ENCODE results near the gene GAS6. TPM values are rescaled to one million over a fixed set of nuclear protein-coding genes. Genes with fewer than 3 reads are reported as not detected.

Gene GAS6
- polyA plus RNA-seq, 1 donor from 2014 or later: 52.4 TPM

GRCh38 chr13:113792236-113792770 lies 71.6 kb downstream of the GAS6 start:
- H2AFZ ChIP-seq (ENCODE audit: low read depth, low read length): no peak overlapping the region
- no peak overlapping the region for H3K9ac ChIP-seq (ENCODE audit: low read length)
- no peaks in the 10 kb centered on the region for H4K20me1 ChIP-seq (ENCODE audit: insufficient read depth)
- TF ChIP-seq MXI1 (conservative IDR thresholded peaks at IDR 0.05; ENCODE audit: poor library complexity, severe bottlenecking) (no peak), TAF1 (IDR thresholded peaks at IDR 0.05; ENCODE audit: low read depth) (no peak), EP300 (conservative IDR thresholded peaks at IDR 0.05; ENCODE audit: poor library complexity, severe bottlenecking) (no peak), POLR2AphosphoS5 (IDR thresholded peaks at IDR 0.05) (no peak), RAD21 (conservative IDR thresholded peaks at IDR 0.05) (no peak), SMC3 (conservative IDR thresholded peaks at IDR 0.05; ENCODE audit: poor library complexity) (no peak), CTCF (IDR thresholded peaks at IDR 0.05; ENCODE audit: poor library complexity, severe bottlenecking) (no peak), EZH2 (IDR thresholded peaks at IDR 0.05; ENCODE audit: borderline replicate concordance, insufficient read depth, low read length, poor library complexity, severe bottlenecking) (no peak)
- no peaks in the 10 kb centered on the region for H3K79me2 ChIP-seq (replicated peaks; ENCODE audit: insufficient read depth, low read length)
- H3K36me3 ChIP-seq (ENCODE audit: insufficient read depth, low read length): no peaks in the 10 kb centered on the region
- H3K27me3 ChIP-seq (ENCODE audit: insufficient read depth, low read depth, low read length): no peaks in the 10 kb centered on the region
- H3F3A ChIP-seq (ENCODE audit: insufficient read depth, low read length, poor library complexity, severe bottlenecking): no peaks in the 10 kb centered on the region
- no peaks in the 10 kb centered on the region for H3K9me2 ChIP-seq (ENCODE audit: insufficient read depth, low read length)
- no peak overlapping the region for H3K27ac ChIP-seq (ENCODE audit: low read length)
- no peak overlapping the region for H3K4me3 ChIP-seq (ENCODE audit: low read length)
- H3K4me2 ChIP-seq (ENCODE audit: low read length): no peak overlapping the region
- no peaks in the 10 kb centered on the region for H3K9me3 ChIP-seq (ENCODE audit: low read length)

GRCh38 chr13:113791761-113792160 lies 72.1 kb downstream of the GAS6 start:
- Histone ChIP-seq H3K27ac (ENCODE audit: low read length) (no peak overlapping the region), H3K9me3 (ENCODE audit: low read length) (no peaks in the 10 kb centered on the region), H3K79me2 (replicated peaks; ENCODE audit: insufficient read depth, low read length) (no peaks in the 10 kb centered on the region), H3K27me3 (ENCODE audit: insufficient read depth, low read depth, low read length) (no peaks in the 10 kb centered on the region), H3K9me2 (ENCODE audit: insufficient read depth, low read length) (no peaks in the 10 kb centered on the region), H3K36me3 (ENCODE audit: insufficient read depth, low read length) (no peaks in the 10 kb centered on the region), H3F3A (ENCODE audit: insufficient read depth, low read length, poor library complexity, severe bottlenecking) (no peaks in the 10 kb centered on the region), H2AFZ (ENCODE audit: low read depth, low read length) (no peak overlapping the region), H3K4me3 (ENCODE audit: low read length) (no peak overlapping the region), H3K9ac (ENCODE audit: low read length) (no peak overlapping the region), H4K20me1 (ENCODE audit: insufficient read depth) (no peaks in the 10 kb centered on the region), H3K4me2 (ENCODE audit: low read length) (no peak overlapping the region)
- no peak for TF ChIP-seq RAD21 (conservative IDR thresholded peaks at IDR 0.05)
- no peak for TF ChIP-seq MXI1 (conservative IDR thresholded peaks at IDR 0.05; ENCODE audit: poor library complexity, severe bottlenecking)
- TF ChIP-seq EZH2 (IDR thresholded peaks at IDR 0.05; ENCODE audit: borderline replicate concordance, insufficient read depth, low read length, poor library complexity, severe bottlenecking): no peak
- TF ChIP-seq EP300 (conservative IDR thresholded peaks at IDR 0.05; ENCODE audit: poor library complexity, severe bottlenecking): no peak
- no peak for TF ChIP-seq TAF1 (IDR thresholded peaks at IDR 0.05; ENCODE audit: low read depth)
- TF ChIP-seq SMC3 (conservative IDR thresholded peaks at IDR 0.05; ENCODE audit: poor library complexity): no peak
- no peak for TF ChIP-seq CTCF (IDR thresholded peaks at IDR 0.05; ENCODE audit: poor library complexity, severe bottlenecking)
- no peak for TF ChIP-seq REST (IDR thresholded peaks at IDR 0.05; ENCODE audit: borderline replicate concordance)
- no peak for TF ChIP-seq POLR2AphosphoS5 (IDR thresholded peaks at IDR 0.05)
